ENCODE measurements around the gene FXYD5. TPM values are rescaled to one million over a fixed set of nuclear protein-coding genes. Genes with fewer than 3 reads are reported as not detected.

The FXYD5 gene
- total and polyA plus RNA-seq, 2 donors (not counting 3 experiments of a cell fraction or from before 2014, with no cell fraction given): 223 to 290 TPM

DNA sequence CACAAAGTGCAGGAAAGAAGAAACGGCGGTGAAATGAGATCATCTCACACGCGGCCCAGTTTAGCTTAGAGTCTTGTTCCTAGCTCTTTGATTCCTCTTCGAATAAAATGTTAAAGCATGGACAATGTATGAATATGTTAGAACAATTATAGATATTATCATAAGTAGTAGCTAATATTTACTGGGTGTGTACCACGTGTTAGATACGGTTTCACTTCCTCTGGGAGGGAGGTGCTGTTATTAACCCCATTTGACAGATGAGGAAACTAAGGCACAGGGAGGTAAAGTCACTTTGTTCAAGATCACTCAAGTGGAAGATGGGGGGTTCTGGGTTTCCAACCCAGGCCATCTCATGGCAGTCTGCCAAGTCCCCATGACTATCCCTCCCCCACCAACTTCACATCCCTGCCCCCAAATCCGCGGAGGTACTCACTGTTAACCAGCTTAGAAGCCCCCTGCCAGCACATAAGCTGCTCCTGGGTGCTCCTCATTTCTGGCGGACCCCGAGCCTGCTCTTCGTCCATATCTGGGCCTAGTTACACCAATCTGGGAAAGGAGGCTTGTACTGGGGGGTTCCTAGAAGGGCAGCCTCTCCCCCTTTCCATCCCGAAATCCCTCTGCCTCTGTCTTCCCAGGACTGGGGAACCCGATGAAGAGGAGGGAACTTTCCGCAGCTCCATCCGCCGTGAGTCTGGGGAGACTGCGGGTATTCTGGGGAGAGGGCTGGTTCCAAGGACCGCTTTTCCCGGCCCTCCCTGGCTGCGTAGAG, 12.5 kb upstream of the FXYD5 start:
- dilution Hi-C loops (cut with MboI; ENCODE audit: extremely low pct_ligation_motif_present, low sequenced_read_pairs): no loop called here
- peak overlapping the region; percentile 71 for H3K4me2 ChIP-seq (ENCODE audit: insufficient read depth, low read length)
- no peaks in the 10 kb centered on the region for H3K36me3 ChIP-seq (ENCODE audit: control insufficient read depth in 2 of 2, extremely low read depth in 1 of 2, insufficient read depth in 2 of 2, low read length in 2 of 2)
- intact Hi-C loops (cut with micrococcal nuclease): loop anchor here (1.0 to 5.0 kb wide), 4 partner anchors 11 to 180 kb away; partner anchors contain the start of genes USF2 and ZNF792
- no peaks in the 10 kb centered on the region for H3K9me3 ChIP-seq (replicated peaks; ENCODE audit: control insufficient read depth, insufficient read depth, low read length)
- H3K9me1 ChIP-seq (replicated peaks; ENCODE audit: control insufficient read depth, extremely low read depth, insufficient read depth, low read length): no peaks in the 10 kb centered on the region
- H4K20me1 ChIP-seq (replicated peaks; ENCODE audit: control insufficient read depth, extremely low read depth, insufficient read depth, low read length): no peaks in the 10 kb centered on the region
- no peak for FAIRE-seq
- peaks cover 16 to 17% of the 10 kb centered on the region in 2 experiments for H3K27me3 ChIP-seq (ENCODE audit: control insufficient read depth in 2 of 2, insufficient read depth in 2 of 2, low read length in 2 of 2)
- H3K4me3 ChIP-seq (replicated peaks in 1 of 3; ENCODE audit: insufficient read depth in 1 of 3, low read depth in 1 of 3, low read length in 3 of 3): no peak overlapping the region
- peaks cover 11% of the 10 kb centered on the region for H3K4me1 ChIP-seq (ENCODE audit: control insufficient read depth, extremely low read depth, insufficient read depth, low read length)
- no peak overlapping the region for H3K9ac ChIP-seq (replicated peaks; ENCODE audit: extremely low read depth, insufficient read depth, low read length)
- CTCF ChIA-PET: interaction anchor here (0.6 to 3.5 kb wide), 17 partner anchors 11 to 326 kb away, joined by 3 to 73 read pairs (median 4); partner anchors contain the start of genes FXYD3, FXYD5 and USF2
- no peak for DNase-seq (ENCODE audit: low read depth, low spot score)
- BruUV-seq (replicated peaks): no TSS peak
- peak overlapping the region; percentile 31 for H2AFZ ChIP-seq (ENCODE audit: low read depth, low read length)
- POLR2A ChIA-PET: interaction anchor here (0.5 to 1.0 kb wide), 3 partner anchors 45 to 409 kb away, joined by 3 to 5 read pairs (median 4); no protein-coding TSS in a partner anchor
- TF ChIP-seq JUN (IDR thresholded peaks at IDR 0.05; ENCODE audit: borderline replicate concordance, insufficient read depth, insufficient read length, low read depth) (no peak), POLR2A (IDR thresholded peaks at IDR 0.05; ENCODE audit: low read depth, low read length) (no peak), POLR2AphosphoS5 (IDR thresholded peaks at IDR 0.05; ENCODE audit: insufficient read depth, low read depth, low read length) (no peak)
- no peaks in the 10 kb centered on the region for H3K79me2 ChIP-seq (ENCODE audit: control insufficient read depth, insufficient read depth, low read length)
- no peak overlapping the region for H3K27ac ChIP-seq (ENCODE audit: insufficient read depth, low read depth, low read length)

- Histone ChIP-seq H3K36me3 (ENCODE audit: control insufficient read depth in 2 of 2, extremely low read depth in 1 of 2, insufficient read depth in 2 of 2, low read length in 2 of 2) (no peaks in the 10 kb centered on the region), H3K9me3 (replicated peaks; ENCODE audit: control insufficient read depth, insufficient read depth, low read length) (no peaks in the 10 kb centered on the region), H3K27me3 (ENCODE audit: control insufficient read depth in 2 of 2, insufficient read depth in 2 of 2, low read length in 2 of 2) (peaks cover 16 to 17% of the 10 kb centered on the region in 2 experiments), H3K9ac (replicated peaks; ENCODE audit: extremely low read depth, insufficient read depth, low read length) (no peak overlapping the region), H3K9me1 (replicated peaks; ENCODE audit: control insufficient read depth, extremely low read depth, insufficient read depth, low read length) (no peaks in the 10 kb centered on the region), H3K79me2 (ENCODE audit: control insufficient read depth, insufficient read depth, low read length) (no peaks in the 10 kb centered on the region), H3K4me2 (ENCODE audit: insufficient read depth, low read length) (peak overlapping the region; percentile 19), H3K4me3 (replicated peaks in 1 of 3; ENCODE audit: insufficient read depth in 1 of 3, low read depth in 1 of 3, low read length in 3 of 3) (peak overlapping the region in 1 of 3 experiments; percentile 9), H4K20me1 (replicated peaks; ENCODE audit: control insufficient read depth, extremely low read depth, insufficient read depth, low read length) (no peaks in the 10 kb centered on the region), H3K4me1 (ENCODE audit: control insufficient read depth, extremely low read depth, insufficient read depth, low read length) (peaks cover 11% of the 10 kb centered on the region), H3K27ac (ENCODE audit: insufficient read depth, low read depth, low read length) (no peak overlapping the region), H2AFZ (ENCODE audit: low read depth, low read length) (peak overlapping the region; percentile 40)
- no TSS peak for BruUV-seq (replicated peaks)
- TF ChIP-seq JUN (IDR thresholded peaks at IDR 0.05; ENCODE audit: borderline replicate concordance, insufficient read depth, insufficient read length, low read depth) (no peak), MYC (IDR thresholded peaks at IDR 0.05; ENCODE audit: low read depth, low read length) (no peak)
- TF ChIP-seq, protein P1, sequence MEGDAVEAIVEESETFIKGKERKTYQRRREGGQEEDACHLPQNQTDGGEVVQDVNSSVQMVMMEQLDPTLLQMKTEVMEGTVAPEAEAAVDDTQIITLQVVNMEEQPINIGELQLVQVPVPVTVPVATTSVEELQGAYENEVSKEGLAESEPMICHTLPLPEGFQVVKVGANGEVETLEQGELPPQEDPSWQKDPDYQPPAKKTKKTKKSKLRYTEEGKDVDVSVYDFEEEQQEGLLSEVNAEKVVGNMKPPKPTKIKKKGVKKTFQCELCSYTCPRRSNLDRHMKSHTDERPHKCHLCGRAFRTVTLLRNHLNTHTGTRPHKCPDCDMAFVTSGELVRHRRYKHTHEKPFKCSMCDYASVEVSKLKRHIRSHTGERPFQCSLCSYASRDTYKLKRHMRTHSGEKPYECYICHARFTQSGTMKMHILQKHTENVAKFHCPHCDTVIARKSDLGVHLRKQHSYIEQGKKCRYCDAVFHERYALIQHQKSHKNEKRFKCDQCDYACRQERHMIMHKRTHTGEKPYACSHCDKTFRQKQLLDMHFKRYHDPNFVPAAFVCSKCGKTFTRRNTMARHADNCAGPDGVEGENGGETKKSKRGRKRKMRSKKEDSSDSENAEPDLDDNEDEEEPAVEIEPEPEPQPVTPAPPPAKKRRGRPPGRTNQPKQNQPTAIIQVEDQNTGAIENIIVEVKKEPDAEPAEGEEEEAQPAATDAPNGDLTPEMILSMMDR (IDR thresholded peaks at IDR 0.05; ENCODE audit: extremely low read depth in 1 of 2, insufficient read depth in 1 of 2, low read depth in 1 of 2, low read length in 2 of 2): peak; percentile 13 to 58
- peak; percentile 38 for FAIRE-seq
- intact Hi-C loops (cut with micrococcal nuclease) (loop anchor here (1.0 to 5.0 kb wide), 2 partner anchors 126 to 180 kb away; partner anchors contain the start of genes USF2 and ZNF792), dilution Hi-C loops (cut with MboI; ENCODE audit: extremely low pct_ligation_motif_present, low sequenced_read_pairs) (no loop called here)
- CTCF ChIA-PET: interaction anchor here (0.6 to 3.5 kb wide), 16 partner anchors 11 to 573 kb away, joined by 3 to 73 read pairs (median 4); partner anchors contain the start of genes FXYD5 and USF2
- POLR2A ChIA-PET: no interaction called here
- peak; percentile 43 for DNase-seq (ENCODE audit: low read depth, low spot score)
Observed at GRCh38 chr19:35142606-35143230, 11.8 kb upstream of the FXYD5 start.

Measured in endothelial cell of umbilical vein (primary cell).